ENCODE results near the gene IPP.
"Not testable (repeated sequence)": the region's sequence is repeated elsewhere in the genome, so short reads cannot be mapped to it uniquely, and the experiment has no call there.

Gene IPP

DNA sequence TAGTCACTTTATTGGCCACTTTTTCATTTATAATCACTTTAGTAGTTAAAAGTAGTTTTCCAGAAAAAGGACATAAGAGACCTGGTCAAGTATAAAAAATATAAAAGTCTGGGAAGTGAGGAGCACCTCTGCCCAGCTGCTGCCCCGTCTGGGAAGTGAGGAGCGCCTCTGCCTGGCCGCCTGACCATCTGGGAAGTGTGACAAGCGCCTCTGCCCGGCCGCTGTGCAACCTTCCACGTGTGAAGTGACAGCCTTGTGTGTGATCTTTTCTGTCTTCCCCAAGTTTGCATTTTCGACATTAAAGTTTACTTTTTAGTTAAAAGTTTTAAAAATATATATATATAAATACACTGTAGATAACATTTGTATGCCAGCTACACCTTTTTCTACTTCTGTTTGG lies 56.6 kb downstream of the IPP start:
- POLR2A ChIA-PET: not testable (repeated sequence)

DNA sequence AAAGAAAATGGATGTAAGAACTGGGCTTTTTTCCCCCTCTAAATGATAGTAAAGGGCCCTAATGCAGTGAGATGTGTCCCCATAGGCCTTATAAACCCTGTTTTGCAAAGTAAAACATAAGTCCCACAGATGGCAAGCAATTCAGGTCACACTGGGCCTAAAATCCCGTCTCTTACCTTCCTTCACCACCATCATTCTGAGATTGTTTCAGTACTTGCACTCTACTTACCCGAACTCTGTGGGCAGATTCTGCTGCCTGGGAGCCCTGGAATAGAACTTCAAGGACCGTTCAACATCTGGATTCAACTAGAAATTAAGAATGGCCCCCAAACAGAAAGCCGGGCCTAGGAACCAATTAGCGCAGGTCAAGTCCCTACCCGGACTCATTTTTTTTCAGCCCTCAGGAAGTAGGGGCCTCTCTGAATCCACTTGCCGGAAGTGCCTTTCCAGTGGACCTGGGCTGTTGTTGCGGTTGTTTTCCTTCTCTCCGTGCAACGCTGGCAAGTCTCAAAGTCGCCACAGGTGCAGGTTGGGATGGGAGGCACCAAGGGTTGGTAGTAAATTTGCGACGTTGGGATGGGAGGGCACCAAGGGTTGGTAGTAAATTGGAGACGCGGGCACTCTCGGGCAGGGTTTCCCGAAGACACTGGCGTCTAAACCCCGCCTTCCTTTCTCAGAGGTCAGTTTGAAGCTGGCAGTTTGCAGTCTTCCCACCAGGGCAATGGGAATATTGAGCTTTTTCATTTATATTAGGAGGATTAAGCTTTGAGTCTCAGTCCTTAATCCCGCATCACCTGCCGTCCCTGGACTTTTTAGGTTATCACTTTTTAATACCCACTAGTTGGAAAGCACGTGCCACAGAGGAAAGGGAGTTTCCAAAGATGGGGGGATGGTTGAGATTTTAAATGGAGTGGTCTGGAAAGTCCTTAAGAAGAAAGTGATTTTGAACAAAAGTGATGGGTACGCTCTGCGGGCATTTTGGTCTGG lies 62.4 kb downstream of the IPP start, which contains the start of gene TMEM69:
TMEM69 (plus strand) TSS at position 428 of the 987 bp plus-strand sequence. CDS start 2,888 bp downstream, outside the sequence.
- peak; percentile 93 to 94 (median 94) for DNase-seq
- 1% methylated on average over 16 of the region's 24 CpGs for WGBS (ENCODE audit: insufficient coverage)
- Histone ChIP-seq H3K4me1 (ENCODE audit: control extremely low read depth in 1 of 4, control insufficient read depth in 4 of 4, insufficient read depth in 4 of 4, low read length in 3 of 4) (peaks cover 10 to 42% (median 24%) of the 10 kb centered on the region in 4 experiments), H3K9me3 (ENCODE audit: control extremely low read depth in 1 of 5, control insufficient read depth in 4 of 5, insufficient read depth in 2 of 5, low read depth in 1 of 5, low read length in 4 of 5) (no peaks in the 10 kb centered on the region), H3K27ac (ENCODE audit: insufficient read depth in 1 of 2, low read depth in 1 of 2, low read length in 2 of 2, poor library complexity in 1 of 2, severe bottlenecking in 2 of 2) (peak within 1 kb of the TSS; percentile 91 to 99), H3K27me3 (replicated peaks in 2 of 5; ENCODE audit: control insufficient read depth in 4 of 5, insufficient read depth in 5 of 5, low read length in 4 of 5) (no peaks in the 10 kb centered on the region), H3K36me3 (ENCODE audit: control insufficient read depth in 4 of 4, insufficient read depth in 4 of 4, low read length in 3 of 4) (peaks cover 0 to 20% (median 14%) of the 10 kb centered on the region in 4 experiments), H3K4me3 (ENCODE audit: control insufficient read depth in 1 of 7, extremely low read depth in 1 of 7, insufficient read depth in 4 of 7, low read depth in 2 of 7, low read length in 6 of 7) (peak within 1 kb of the TSS; percentile 94 to 100 (median 100))
- CTCF ChIA-PET: interaction anchor here (1.0 kb wide), 1 partner anchor 29 kb away, joined by 4 read pairs; no protein-coding TSS in a partner anchor
- POLR2A ChIA-PET: no interaction called here

More for the DNA sequence above, 56.6 kb downstream of the IPP start:
- H3K4me3 ChIP-seq (ENCODE audit: control insufficient read depth in 1 of 7, extremely low read depth in 1 of 7, insufficient read depth in 4 of 7, low read depth in 2 of 7, low read length in 6 of 7); H3K9me3 ChIP-seq (ENCODE audit: control extremely low read depth in 1 of 5, control insufficient read depth in 4 of 5, insufficient read depth in 2 of 5, low read depth in 1 of 5, low read length in 4 of 5); CTCF ChIA-PET; DNase-seq; H3K27ac ChIP-seq (ENCODE audit: insufficient read depth in 1 of 2, low read depth in 1 of 2, low read length in 2 of 2, poor library complexity in 1 of 2, severe bottlenecking in 2 of 2); H3K27me3 ChIP-seq (replicated peaks in 2 of 5; ENCODE audit: control insufficient read depth in 4 of 5, insufficient read depth in 5 of 5, low read length in 4 of 5): not testable (repeated sequence)
- H3K4me1 ChIP-seq (ENCODE audit: control extremely low read depth in 1 of 4, control insufficient read depth in 4 of 4, insufficient read depth in 4 of 4, low read length in 3 of 4): peaks cover 0 to 13% (median 7%) of the 10 kb centered on the region in 4 experiments
- H3K36me3 ChIP-seq (ENCODE audit: control insufficient read depth in 4 of 4, insufficient read depth in 4 of 4, low read length in 3 of 4): peaks cover 8 to 43% (median 30%) of the 10 kb centered on the region in 4 experiments
- 96% methylated on average over 6 of the region's 8 CpGs for WGBS (ENCODE audit: insufficient coverage)

DNA sequence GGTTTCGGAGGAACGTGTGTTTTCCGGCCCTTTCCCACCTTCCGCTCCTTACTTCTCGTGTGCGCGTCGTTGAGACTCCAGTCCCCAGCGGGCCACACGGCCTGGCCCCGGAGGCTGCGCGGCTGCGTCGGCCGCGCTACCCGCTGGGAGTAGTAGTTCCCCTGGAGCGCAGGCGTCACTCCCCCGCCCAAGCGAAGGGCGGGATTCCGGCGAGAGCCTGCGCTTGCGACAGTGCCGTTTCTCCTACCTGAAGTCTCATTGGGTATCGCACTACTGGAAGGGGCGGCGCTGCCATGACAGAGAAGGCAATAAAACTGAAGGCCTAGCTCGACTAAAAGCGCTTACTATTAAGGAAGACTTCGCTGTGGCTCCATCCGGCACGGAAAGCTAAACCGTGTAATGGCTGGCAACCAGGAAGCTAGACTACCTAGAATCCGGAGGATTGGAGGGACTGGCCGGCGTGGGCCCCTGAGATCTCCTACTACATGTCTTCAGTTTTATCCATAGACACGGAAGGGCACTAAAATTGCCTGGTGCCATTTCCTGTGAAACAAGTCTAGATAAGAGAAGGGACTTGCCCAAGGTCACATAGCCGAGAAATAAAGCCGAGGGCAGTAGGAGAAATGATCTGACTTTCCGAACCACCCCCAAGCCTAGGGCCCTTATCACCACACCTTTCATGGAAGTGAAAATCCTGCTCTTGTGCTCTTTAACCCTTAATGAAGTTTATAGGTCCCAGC lies 63.3 kb downstream of the IPP start:
- peaks cover 0 to 12% (median 8%) of the 10 kb centered on the region in 4 experiments for H3K36me3 ChIP-seq (ENCODE audit: control insufficient read depth in 4 of 4, insufficient read depth in 4 of 4, low read length in 3 of 4)
- under 1% methylated on average over 40 of the region's 44 CpGs for WGBS (ENCODE audit: insufficient coverage)
- peak overlapping the region; percentile 94 to 100 (median 100) for H3K4me3 ChIP-seq (ENCODE audit: control insufficient read depth in 1 of 7, extremely low read depth in 1 of 7, insufficient read depth in 4 of 7, low read depth in 2 of 7, low read length in 6 of 7)
- ChIA-PET POLR2A (interaction anchor here (1.0 to 1.3 kb wide), 3 partner anchors 9 to 966 kb away, joined by 3 to 6 read pairs (median 3); partner anchors contain the start of gene IPP), CTCF (interaction anchor here (1.0 kb wide), 1 partner anchor 28 kb away, joined by 4 read pairs; no protein-coding TSS in a partner anchor)
- H3K9me3 ChIP-seq (ENCODE audit: control extremely low read depth in 1 of 5, control insufficient read depth in 4 of 5, insufficient read depth in 2 of 5, low read depth in 1 of 5, low read length in 4 of 5): no peaks in the 10 kb centered on the region
- H3K27ac ChIP-seq (ENCODE audit: insufficient read depth in 1 of 2, low read depth in 1 of 2, low read length in 2 of 2, poor library complexity in 1 of 2, severe bottlenecking in 2 of 2): peak overlapping the region; percentile 97 to 99
- H3K4me1 ChIP-seq (ENCODE audit: control extremely low read depth in 1 of 4, control insufficient read depth in 4 of 4, insufficient read depth in 4 of 4, low read length in 3 of 4): peaks cover 10 to 50% (median 30%) of the 10 kb centered on the region in 4 experiments
- peak; percentile 99 to 100 (median 100) for DNase-seq
- H3K27me3 ChIP-seq (replicated peaks in 2 of 5; ENCODE audit: control insufficient read depth in 4 of 5, insufficient read depth in 5 of 5, low read length in 4 of 5): no peaks in the 10 kb centered on the region

DNA sequence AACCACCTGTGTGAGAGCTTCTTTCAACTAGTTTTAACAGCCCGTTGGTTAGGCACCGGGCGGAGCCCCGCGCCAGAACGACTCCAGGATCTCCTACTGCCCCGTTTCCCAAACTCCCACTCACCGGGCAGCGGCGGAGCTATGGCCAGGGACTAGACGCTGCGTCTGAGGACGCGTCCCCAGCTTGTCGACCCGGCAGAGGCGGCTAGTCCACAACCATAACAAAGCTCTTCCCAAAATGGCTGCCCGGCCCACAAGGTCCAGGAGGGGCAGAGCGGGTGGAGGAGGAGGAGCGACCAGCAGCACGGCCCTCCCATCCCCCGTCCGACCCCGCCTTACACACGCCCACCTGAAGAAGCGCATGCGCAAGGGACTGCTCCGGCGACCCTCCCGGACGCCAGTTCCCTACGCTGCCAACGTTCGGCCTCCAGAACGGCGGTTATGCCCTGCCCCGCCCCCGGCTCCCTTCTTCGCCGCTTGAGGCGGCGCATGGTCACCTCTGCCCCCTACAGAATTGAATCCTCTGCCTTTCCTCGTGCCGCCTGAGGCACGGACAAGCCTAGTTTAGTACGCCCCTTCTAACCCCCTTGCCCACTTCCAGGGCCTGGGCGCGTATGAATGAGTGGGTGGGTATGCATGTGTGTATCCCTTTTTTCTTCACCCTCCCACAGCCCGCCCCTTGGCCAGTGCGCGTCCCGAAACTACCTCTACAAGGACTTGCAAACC lies 64.0 kb downstream of the IPP start, which contains the start of gene GPBP1L1:
GPBP1L1 (minus strand) TSS at position 246 of the 726 bp plus-strand sequence. CDS start 27,446 bp downstream, outside the sequence.
- Histone ChIP-seq H3K4me1 (ENCODE audit: control extremely low read depth in 1 of 4, control insufficient read depth in 4 of 4, insufficient read depth in 4 of 4, low read length in 3 of 4) (peaks cover 10 to 56% (median 33%) of the 10 kb centered on the region in 4 experiments), H3K36me3 (ENCODE audit: control insufficient read depth in 4 of 4, insufficient read depth in 4 of 4, low read length in 3 of 4) (peaks cover 0 to 7% (median 5%) of the 10 kb centered on the region in 4 experiments), H3K27me3 (replicated peaks in 2 of 5; ENCODE audit: control insufficient read depth in 4 of 5, insufficient read depth in 5 of 5, low read length in 4 of 5) (no peaks in the 10 kb centered on the region), H3K27ac (ENCODE audit: insufficient read depth in 1 of 2, low read depth in 1 of 2, low read length in 2 of 2, poor library complexity in 1 of 2, severe bottlenecking in 2 of 2) (peak within 1 kb of the TSS; percentile 97 to 99), H3K9me3 (ENCODE audit: control extremely low read depth in 1 of 5, control insufficient read depth in 4 of 5, insufficient read depth in 2 of 5, low read depth in 1 of 5, low read length in 4 of 5) (no peaks in the 10 kb centered on the region), H3K4me3 (ENCODE audit: control insufficient read depth in 1 of 7, extremely low read depth in 1 of 7, insufficient read depth in 4 of 7, low read depth in 2 of 7, low read length in 6 of 7) (peak within 1 kb of the TSS; percentile 94 to 100 (median 100))
- POLR2A ChIA-PET: interaction anchor here (0.6 to 1.3 kb wide), 7 partner anchors 9 to 965 kb away, joined by 3 to 6 read pairs (median 3); partner anchors contain the start of gene IPP
- CTCF ChIA-PET: interaction anchor here (1.0 to 1.4 kb wide), 4 partner anchors 12 to 58 kb away, joined by 3 to 7 read pairs (median 5); no protein-coding TSS in a partner anchor
- WGBS (ENCODE audit: insufficient coverage): 0% methylated on average over 27 of the region's 52 CpGs
- peak; percentile 97 to 98 (median 97) for DNase-seq

DNA sequence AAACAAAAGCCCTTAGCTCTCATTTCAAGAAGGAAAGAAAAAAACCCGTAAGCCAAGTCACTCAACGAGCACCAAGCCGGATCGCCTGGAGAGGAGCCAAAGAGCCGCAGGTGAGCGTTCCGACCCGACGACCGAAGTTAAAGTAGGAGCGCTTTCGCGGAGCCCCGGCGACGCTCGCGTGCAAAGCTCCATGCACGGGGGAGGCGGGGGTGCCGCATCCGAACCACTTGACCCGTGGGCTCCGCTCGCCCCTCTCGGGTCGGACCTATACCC lies 64.5 kb downstream of the IPP start:
- no peaks in the 10 kb centered on the region for H3K9me3 ChIP-seq (ENCODE audit: control extremely low read depth in 1 of 5, control insufficient read depth in 4 of 5, insufficient read depth in 2 of 5, low read depth in 1 of 5, low read length in 4 of 5)
- POLR2A ChIA-PET: interaction anchor here (0.6 to 1.3 kb wide), 6 partner anchors 8 to 965 kb away, joined by 3 to 6 read pairs (median 4); partner anchors contain the start of gene IPP
- H3K27me3 ChIP-seq (replicated peaks in 2 of 5; ENCODE audit: control insufficient read depth in 4 of 5, insufficient read depth in 5 of 5, low read length in 4 of 5): no peaks in the 10 kb centered on the region
- H3K4me1 ChIP-seq (ENCODE audit: control extremely low read depth in 1 of 4, control insufficient read depth in 4 of 4, insufficient read depth in 4 of 4, low read length in 3 of 4): peaks cover 10 to 58% (median 35%) of the 10 kb centered on the region in 4 experiments
- peak overlapping the region; percentile 97 to 99 for H3K27ac ChIP-seq (ENCODE audit: insufficient read depth in 1 of 2, low read depth in 1 of 2, low read length in 2 of 2, poor library complexity in 1 of 2, severe bottlenecking in 2 of 2)
- peak overlapping the region; percentile 94 to 100 (median 100) for H3K4me3 ChIP-seq (ENCODE audit: control insufficient read depth in 1 of 7, extremely low read depth in 1 of 7, insufficient read depth in 4 of 7, low read depth in 2 of 7, low read length in 6 of 7)
- CTCF ChIA-PET: interaction anchor here (1.2 to 1.4 kb wide), 3 partner anchors 11 to 57 kb away, joined by 3 to 7 read pairs (median 6); no protein-coding TSS in a partner anchor
- peak; percentile 45 to 62 (median 54) for DNase-seq
- 0% methylated on average over 26 of the region's 27 CpGs for WGBS (ENCODE audit: insufficient coverage)
- H3K36me3 ChIP-seq (ENCODE audit: control insufficient read depth in 4 of 4, insufficient read depth in 4 of 4, low read length in 3 of 4): peaks cover 0 to 2% (median under 1%) of the 10 kb centered on the region in 4 experiments
